GM12892 (cell line): ENCODE measurements around the gene BUB3.

Experiments
- POLR2A ChIP-seq: IDR thresholded peaks from 2 replicates; pipeline ENCODE4 v1.6.1; 2011; ENCODE audit warnings: low read depth, low read length, control low read depth
- POLR2AphosphoS5 ChIP-seq: IDR thresholded peaks from 2 replicates; pipeline ENCODE4 v1.6.1; 2011; ENCODE audit warnings: low read depth, low read length, control low read depth
- TAF1 ChIP-seq: IDR thresholded peaks from 2 replicates; pipeline ENCODE4 v1.6.1; 2011; ENCODE audit warnings: low read depth, mild to moderate bottlenecking, control low read depth, low read length, borderline replicate concordance

DNA sequence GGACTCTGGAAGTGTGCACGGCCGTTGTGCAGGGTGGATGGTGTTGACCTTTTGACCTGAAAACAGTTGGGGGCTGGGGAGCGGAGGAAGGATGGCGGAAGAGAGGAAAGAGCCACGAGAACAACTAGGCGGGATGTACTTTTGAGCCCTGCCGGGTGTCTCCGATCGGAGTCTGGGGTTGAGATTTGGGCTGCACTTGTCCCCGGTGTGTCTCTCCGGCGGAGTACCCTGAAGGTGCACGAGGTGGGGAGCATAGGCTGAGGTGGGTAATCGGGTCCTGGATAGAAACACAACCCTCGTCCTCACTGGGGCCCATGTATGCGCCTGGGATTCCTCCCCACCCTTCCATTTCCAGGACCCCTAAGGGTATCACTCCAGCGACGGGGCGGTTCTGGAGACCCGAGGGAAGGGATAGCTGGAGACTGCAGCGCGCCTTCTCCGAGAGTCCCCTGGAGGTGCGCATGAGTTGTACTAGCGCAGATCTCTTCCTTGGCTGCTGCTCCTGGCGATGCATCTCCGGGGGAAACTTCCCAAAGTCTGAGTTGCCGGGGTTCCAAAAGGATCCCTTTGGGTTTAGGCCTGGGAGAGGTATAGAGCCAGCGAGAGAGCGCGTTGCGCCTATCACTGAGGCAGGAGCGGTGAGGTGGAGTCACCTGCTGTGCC is 10.9 kb upstream of the BUB3 start:
- no peak for TF ChIP-seq POLR2A
- TF ChIP-seq POLR2AphosphoS5, result no peak
- no peak for TF ChIP-seq TAF1
